Adrenal gland (tissue), 12 donors: ENCODE data around the gene CMIP. TPM values are rescaled to one million over a fixed set of nuclear protein-coding genes. Genes with fewer than 3 reads are reported as not detected.

Experiments used
- DNase-seq, 7 donors: peaks; one replicate each; pipeline ENCODE4 v3.0.0-alpha.2; 2019 to 2020
- H3K27ac ChIP-seq, 5 donors: fragments of 200-600 bp; sonication (generic) in 4 of 5; 1 replicate in 3 of 5; 2 replicates in 2 of 5; pipeline versions ENCODE4 v1.5.1 to v1.8.0; 2016 to 2020; ENCODE audit warnings: mild to moderate bottlenecking in 1 of 5
- H3K27me3 ChIP-seq: fragments of 200-600 bp; 2 replicates; pipeline ENCODE4 v1.8.0; 2021
- H3K36me3 ChIP-seq, 2 donors: fragments of 200-600 bp; replicated peaks in 1 of 2; 1 replicate in 1 of 2; 2 replicates in 1 of 2; pipeline versions ENCODE4 v1.5.1 to v1.8.0; 2018 to 2022
- H3K4me1 ChIP-seq, 2 donors: fragments of 200-600 bp; replicated peaks in 1 of 2; 1 replicate in 1 of 2; 2 replicates in 1 of 2; pipeline versions ENCODE4 v1.5.1 to v1.8.0; 2018 to 2021
- H3K4me3 ChIP-seq, 4 donors: fragments of 200-600 bp; sonication (generic) in 3 of 4; one replicate each; pipeline ENCODE4 v1.5.1; 2016 to 2018
- H3K9me3 ChIP-seq, 3 donors: fragments of 200-600 bp; sonication (generic) in 1 of 3; replicated peaks in 1 of 3; 1 replicate in 2 of 3; 2 replicates in 1 of 3; pipeline versions ENCODE4 v1.5.1 to v1.8.0; 2016 to 2021
- POLR2A ChIP-seq, 2 donors: fragments of 450-650 bp; IDR thresholded peaks; one replicate each; pipeline ENCODE4 v1.6.1; 2017; ENCODE audit warnings: antibody characterized with exemption in 2 of 2, mild to moderate bottlenecking in 2 of 2, moderate library complexity in 1 of 2
- WGBS, 4 donors: extraction: QIAGEN DNeasy Blood & Tissue Kit in 2 of 4; methylation state at CpG; one replicate each; pipeline versions ENCODE4 v1.1.5 to v1.1.7; 2013 to 2017; 5-methylcytosine and 5-hydroxymethylcytosine counted together
- intact Hi-C, 2 donors: fragments of 100-400 bp; cut with DNase I; formaldehyde crosslinking; loops; one replicate each; pipeline versions ENCODE4 v1.14.1 to v1.15.0; 2022 to 2023
- polyA plus RNA-seq, 3 donors: library from polyadenylated mRNA; stranded (reverse); fragments of 200-250 nt in 2 of 3; fragments of 350-450 nt in 1 of 3; fragmentation: Illumina TruSeq in 1 of 3; extraction: RNeasy Lipid Tissue Mini Kit (QIAGEN cat#74804) in 1 of 3; gene quantifications; one replicate each; pipeline ENCODE4 v1.2.3, GENCODE V29; 2013 to 2014
- total RNA-seq, 9 donors: library from RNA; depleted of rRNA in 4 of 9; stranded (reverse); fragments of >200 nt in 4 of 9; fragments of 120-200 nt in 1 of 9; fragmentation: NEBNext Ultra II Directional in 1 of 9; extraction: Animal tissue kit (Norgen Biotek cat#: 25700) in 1 of 9; gene quantifications; one replicate each; pipeline versions ENCODE4 v1.1.0 to v1.2.4, GENCODE V29; 2013 to 2023
- TF ChIP-seq, protein P1 (sequence below), 6 experiments: fragments of 450-650 bp in 4 of 6; fragments of 200-600 bp in 2 of 6; sonication (generic) in 1 of 6; IDR thresholded peaks; 1 replicate in 5 of 6; 2 replicates in 1 of 6; pipeline versions ENCODE4 v1.5.1 to v1.8.0; 2016 to 2021; ENCODE audit warnings: antibody characterized with exemption in 6 of 6, mild to moderate bottlenecking in 2 of 6, moderate library complexity in 1 of 6
- donor health status: healthy with polysubstance abuse.
- donor health status: Bipolar disorder and iron deficiency.
- donor health status: DM: yes; HTN: yes; CAD: no.
- donor health status: DM: no; HTN: no; CAD: no.
- donor health status: DM: no; HTN: no; CAD: no.
- donor health status: DM: yes; HTN: yes; CAD: no.

The CMIP gene
- total and polyA plus RNA-seq, 12 donors, result 8.1 to 87.9 (median 42.5) TPM

DNA sequence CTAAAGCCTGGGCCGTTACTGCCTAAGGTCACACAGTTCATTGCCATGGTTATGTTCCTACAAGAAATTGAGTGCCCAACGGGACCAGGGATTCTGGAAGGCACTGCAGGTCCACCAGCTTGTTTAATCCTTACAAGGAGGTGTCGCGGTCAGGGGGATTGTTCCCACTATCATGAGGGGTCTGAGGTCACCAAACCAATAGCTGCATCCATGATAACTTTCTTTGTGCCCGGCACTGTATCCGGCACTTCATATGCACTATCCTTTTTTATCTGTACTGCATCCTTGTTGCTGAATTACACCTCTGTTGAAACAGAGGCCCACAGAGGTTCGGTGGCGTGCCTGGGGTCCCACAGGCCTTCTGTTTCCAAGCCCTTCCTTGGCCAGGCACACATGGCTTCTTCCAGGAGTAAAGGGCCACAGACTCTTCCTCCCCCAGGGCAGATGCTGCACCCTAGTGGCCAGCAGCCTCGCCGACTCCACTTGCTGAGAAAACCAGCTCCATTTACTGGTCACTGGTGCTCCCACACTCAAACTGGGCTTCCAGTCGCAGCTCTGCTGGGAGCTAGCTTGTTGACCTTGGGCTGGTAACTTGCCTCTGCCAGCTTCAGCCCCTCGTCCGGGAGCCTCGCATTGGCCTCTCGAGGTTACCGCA lies 252.5 kb downstream of the CMIP start:
- H3K27ac ChIP-seq, result peak overlapping the region in 1 of 5 donors; percentile 11
- intact Hi-C loops, result loop anchor here in 1 of 2 donors (10.0 kb wide), 1 partner anchor 292 kb away; no protein-coding TSS in a partner anchor

DNA sequence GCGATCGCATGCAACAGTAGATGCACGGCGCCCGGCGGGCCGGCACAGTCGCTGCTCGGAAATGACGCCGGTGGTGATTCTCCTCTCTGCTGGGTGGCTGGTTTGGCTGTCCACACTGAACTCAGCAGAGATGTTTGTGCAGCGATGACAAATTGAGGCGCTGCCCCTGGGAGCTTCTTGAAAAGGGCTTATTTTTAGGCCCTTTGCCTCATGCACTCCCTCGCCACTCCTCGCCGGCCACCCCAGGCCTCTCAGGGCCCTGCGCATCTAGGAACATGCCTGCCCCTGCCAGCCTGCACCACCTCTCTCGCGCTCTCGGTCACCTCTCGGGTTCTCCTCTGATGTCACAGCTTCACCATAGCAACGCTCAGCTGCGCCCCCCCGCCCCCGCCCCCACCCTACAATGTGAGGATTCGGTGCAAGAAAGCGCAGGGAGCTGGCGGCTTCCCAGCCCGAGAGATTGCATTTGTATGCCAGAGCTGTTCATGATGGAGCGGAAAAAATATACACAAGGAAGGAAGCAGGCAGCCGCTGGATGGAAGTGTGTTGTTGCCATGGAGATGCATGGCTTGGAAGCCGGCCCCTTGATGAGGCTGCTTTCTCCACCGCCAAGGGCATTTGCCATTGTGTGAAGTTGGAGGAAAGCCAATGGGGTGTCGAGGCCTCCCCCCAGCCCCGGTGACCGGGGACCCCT lies 253.2 kb downstream of the CMIP start:
- TF ChIP-seq, protein P1, sequence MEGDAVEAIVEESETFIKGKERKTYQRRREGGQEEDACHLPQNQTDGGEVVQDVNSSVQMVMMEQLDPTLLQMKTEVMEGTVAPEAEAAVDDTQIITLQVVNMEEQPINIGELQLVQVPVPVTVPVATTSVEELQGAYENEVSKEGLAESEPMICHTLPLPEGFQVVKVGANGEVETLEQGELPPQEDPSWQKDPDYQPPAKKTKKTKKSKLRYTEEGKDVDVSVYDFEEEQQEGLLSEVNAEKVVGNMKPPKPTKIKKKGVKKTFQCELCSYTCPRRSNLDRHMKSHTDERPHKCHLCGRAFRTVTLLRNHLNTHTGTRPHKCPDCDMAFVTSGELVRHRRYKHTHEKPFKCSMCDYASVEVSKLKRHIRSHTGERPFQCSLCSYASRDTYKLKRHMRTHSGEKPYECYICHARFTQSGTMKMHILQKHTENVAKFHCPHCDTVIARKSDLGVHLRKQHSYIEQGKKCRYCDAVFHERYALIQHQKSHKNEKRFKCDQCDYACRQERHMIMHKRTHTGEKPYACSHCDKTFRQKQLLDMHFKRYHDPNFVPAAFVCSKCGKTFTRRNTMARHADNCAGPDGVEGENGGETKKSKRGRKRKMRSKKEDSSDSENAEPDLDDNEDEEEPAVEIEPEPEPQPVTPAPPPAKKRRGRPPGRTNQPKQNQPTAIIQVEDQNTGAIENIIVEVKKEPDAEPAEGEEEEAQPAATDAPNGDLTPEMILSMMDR (IDR thresholded peaks at IDR 0.05), result no peak
- no peak for TF ChIP-seq POLR2A (IDR thresholded peaks at IDR 0.05)
- Histone ChIP-seq H3K27me3 (no peaks in the 10 kb centered on the region), H3K36me3 (peaks cover 0 to 68% of the 10 kb centered on the region in 2 donors), H3K9me3 (no peaks in the 10 kb centered on the region), H3K4me3 (no peak overlapping the region), H3K27ac (peak overlapping the region in 1 of 5 donors; percentile 30), H3K4me1 (peaks cover 0 to 17% of the 10 kb centered on the region in 2 donors)
- intact Hi-C loops, result loop anchor here in 1 of 2 donors (10.0 kb wide), 1 partner anchor 293 kb away; no protein-coding TSS in a partner anchor
- peak in 1 of 7 donors; percentile 75 for DNase-seq
- 78 to 88% (median 79%) methylated on average over 36 of the region's 36 CpGs for WGBS, 4 donors

More for the DNA sequence above, 252.5 kb downstream of the CMIP start:
- Histone ChIP-seq H3K36me3 (peaks cover 0 to 69% of the 10 kb centered on the region in 2 donors), H3K4me3 (no peak overlapping the region), H3K9me3 (no peaks in the 10 kb centered on the region), H3K27me3 (no peaks in the 10 kb centered on the region), H3K4me1 (peaks cover 0 to 17% of the 10 kb centered on the region in 2 donors)
- DNase-seq, result peak; percentile 54 to 78 (median 63)
- WGBS, 4 donors, result 68 to 96% (median 74%) methylated on average over 8 to 16 of the region's 16 CpGs
- no peak for TF ChIP-seq POLR2A (IDR thresholded peaks at IDR 0.05)
- TF ChIP-seq, protein P1 (IDR thresholded peaks at IDR 0.05), result peak; percentile 53 to 73 (median 66)

DNA sequence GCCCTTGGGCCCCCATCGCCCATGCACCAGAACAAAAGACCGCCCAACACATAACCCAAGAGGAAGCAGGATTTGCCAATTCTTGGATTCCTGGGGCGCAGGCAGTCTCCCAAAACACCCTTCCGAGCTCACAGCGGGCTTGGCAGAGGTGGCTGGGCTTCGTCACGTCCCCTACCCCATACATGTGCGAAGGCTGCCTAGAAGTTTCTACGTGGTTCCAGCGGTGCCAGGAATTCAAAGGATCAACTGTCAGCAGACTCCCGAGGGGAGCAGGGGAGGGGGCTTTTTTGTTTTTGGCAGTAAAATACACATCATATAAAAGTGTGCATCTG lies 253.7 kb downstream of the CMIP start:
- TF ChIP-seq, protein P1 (IDR thresholded peaks at IDR 0.05), result no peak
- TF ChIP-seq POLR2A (IDR thresholded peaks at IDR 0.05), result no peak
- Histone ChIP-seq H3K4me1 (peaks cover 0 to 17% of the 10 kb centered on the region in 2 donors), H3K27ac (peak overlapping the region in 1 of 5 donors; percentile 30), H3K36me3 (peaks cover 0 to 63% of the 10 kb centered on the region in 2 donors), H3K4me3 (no peak overlapping the region), H3K9me3 (no peaks in the 10 kb centered on the region), H3K27me3 (no peaks in the 10 kb centered on the region)
- WGBS, 4 donors, result 74 to 94% (median 86%) methylated on average over 10 to 11 of the region's 11 CpGs
- intact Hi-C loops, result loop anchor here in 1 of 2 donors (10.0 kb wide), 1 partner anchor 293 kb away; no protein-coding TSS in a partner anchor
- DNase-seq, result no peak

DNA sequence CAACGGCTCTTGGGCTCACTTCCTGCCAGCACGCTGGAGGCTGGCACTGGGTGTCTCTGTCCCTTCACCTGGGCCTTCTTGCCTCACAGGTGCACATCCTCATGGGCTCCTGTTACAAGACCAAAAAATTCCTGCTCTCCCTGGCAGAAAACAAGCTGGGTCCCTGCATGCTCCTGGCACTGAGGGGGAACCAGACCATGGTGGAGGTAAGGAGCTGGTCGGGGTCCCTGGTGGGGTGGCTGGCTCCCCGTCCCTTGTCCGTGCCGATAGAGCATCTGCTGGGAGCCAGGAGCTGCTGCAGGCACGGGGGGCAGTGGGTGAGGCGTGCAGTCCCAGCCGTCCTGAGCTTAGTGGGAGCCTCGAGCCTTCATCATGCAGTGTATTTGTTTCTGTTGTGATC lies 255.0 kb downstream of the CMIP start:
- peaks cover 0 to 15% of the 10 kb centered on the region in 2 donors for H3K4me1 ChIP-seq
- H3K4me3 ChIP-seq, result no peak overlapping the region
- no peaks in the 10 kb centered on the region for H3K27me3 ChIP-seq
- intact Hi-C loops, result loop anchor here in 1 of 2 donors (10.0 kb wide), 1 partner anchor 295 kb away; no protein-coding TSS in a partner anchor
- TF ChIP-seq, protein P1 (IDR thresholded peaks at IDR 0.05), result no peak
- TF ChIP-seq POLR2A (IDR thresholded peaks at IDR 0.05), result no peak
- 92 to 95% (median 94%) methylated on average over 7 to 10 of the region's 10 CpGs for WGBS, 4 donors
- no peak for DNase-seq
- no peaks in the 10 kb centered on the region for H3K9me3 ChIP-seq
- peaks cover 0 to 51% of the 10 kb centered on the region in 2 donors for H3K36me3 ChIP-seq
- no peak overlapping the region for H3K27ac ChIP-seq
